Erythroblast (primary cell): Measurements from ENCODE around the gene MLH3.

ENCODE experiments used
- GATA1 ChIP-seq: IDR thresholded peaks from 2 replicates; pipeline ENCODE4 v1.6.1; 2011; ENCODE audit warnings: low read depth, mild to moderate bottlenecking, control low read depth, low read length, moderate library complexity
- POLR2A ChIP-seq: IDR thresholded peaks from 2 replicates; pipeline ENCODE4 v1.6.1; 2011; ENCODE audit warnings: mild to moderate bottlenecking, low read length

DNA sequence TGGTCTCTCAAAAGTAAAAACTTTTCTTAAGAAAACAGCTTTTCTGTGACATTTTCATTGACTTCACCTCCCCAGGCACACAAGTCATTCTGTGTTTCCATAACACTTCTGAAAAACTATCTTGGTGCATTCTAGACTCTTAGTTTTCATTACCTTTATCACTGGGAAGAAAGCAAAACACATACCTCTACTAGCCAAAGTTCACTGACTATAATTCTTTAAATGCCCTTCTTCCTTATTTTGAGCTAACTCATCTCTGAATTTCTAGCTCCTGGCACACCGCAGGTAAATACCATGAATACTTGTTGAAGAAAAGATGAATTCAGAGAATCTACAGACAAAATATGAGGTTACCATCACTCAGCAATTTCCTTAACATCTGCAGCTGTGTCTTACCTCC, 21.1 kb downstream of the MLH3 start:
- TF ChIP-seq POLR2A: no peak
- no peak for TF ChIP-seq GATA1
